NB4 (cell line): ENCODE results near the gene PTPN3.
"Not testable (repeated sequence)": the region's sequence is repeated elsewhere in the genome, so short reads cannot be mapped to it uniquely, and the experiment has no call there.

Source experiments
- CTCF ChIP-seq: IDR thresholded peaks from one replicate; pipeline ENCODE4 v1.5.1; 2012; ENCODE audit warnings: low read depth, low read length
- POLR2A ChIP-seq: IDR thresholded peaks from 2 replicates; pipeline ENCODE4 v1.6.1; 2011; ENCODE audit warnings: mild to moderate bottlenecking; ENCODE audit not compliant: insufficient read length; ENCODE audit errors: extremely low read depth

GRCh38 chr9:109340979-109341378, 157.1 kb downstream of the PTPN3 start:
- not testable (repeated sequence) for TF ChIP-seq POLR2A, CTCF
